VCaP (cell line): ENCODE measurements around the gene TMEM63C.

Experiments
- H3K27ac ChIP-seq: fragments of 450-650 bp; 2 replicates; pipeline ENCODE4 v1.5.1; 2017
- TF ChIP-seq, protein P1 (sequence below): fragments of 450-650 bp; conservative IDR thresholded peaks from 2 replicates; pipeline ENCODE4 v1.5.1; 2017; ENCODE audit warnings: mild to moderate bottlenecking, moderate library complexity

Gene TMEM63C

DNA sequence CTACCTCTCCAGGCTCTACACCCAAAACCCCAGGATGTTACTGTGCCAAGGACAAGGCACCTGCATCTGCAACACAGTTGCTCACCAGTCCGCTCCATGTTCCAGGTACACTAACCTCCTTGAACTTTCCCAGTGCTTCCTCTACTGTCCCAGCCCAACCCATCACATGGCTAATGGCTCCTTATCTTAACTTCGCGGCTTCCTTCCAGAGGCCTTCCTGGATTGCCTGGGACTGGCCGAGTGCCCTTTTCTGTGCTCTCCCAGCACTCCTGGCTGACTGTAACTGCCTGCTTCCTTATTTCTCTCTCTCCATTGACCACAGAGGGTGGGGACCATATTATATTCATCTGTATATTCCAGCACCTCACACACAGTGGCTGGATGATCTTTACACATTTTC, 118.2 kb downstream of the TMEM63C start:
- H3K27ac ChIP-seq, result no peak overlapping the region
- TF ChIP-seq, protein P1, sequence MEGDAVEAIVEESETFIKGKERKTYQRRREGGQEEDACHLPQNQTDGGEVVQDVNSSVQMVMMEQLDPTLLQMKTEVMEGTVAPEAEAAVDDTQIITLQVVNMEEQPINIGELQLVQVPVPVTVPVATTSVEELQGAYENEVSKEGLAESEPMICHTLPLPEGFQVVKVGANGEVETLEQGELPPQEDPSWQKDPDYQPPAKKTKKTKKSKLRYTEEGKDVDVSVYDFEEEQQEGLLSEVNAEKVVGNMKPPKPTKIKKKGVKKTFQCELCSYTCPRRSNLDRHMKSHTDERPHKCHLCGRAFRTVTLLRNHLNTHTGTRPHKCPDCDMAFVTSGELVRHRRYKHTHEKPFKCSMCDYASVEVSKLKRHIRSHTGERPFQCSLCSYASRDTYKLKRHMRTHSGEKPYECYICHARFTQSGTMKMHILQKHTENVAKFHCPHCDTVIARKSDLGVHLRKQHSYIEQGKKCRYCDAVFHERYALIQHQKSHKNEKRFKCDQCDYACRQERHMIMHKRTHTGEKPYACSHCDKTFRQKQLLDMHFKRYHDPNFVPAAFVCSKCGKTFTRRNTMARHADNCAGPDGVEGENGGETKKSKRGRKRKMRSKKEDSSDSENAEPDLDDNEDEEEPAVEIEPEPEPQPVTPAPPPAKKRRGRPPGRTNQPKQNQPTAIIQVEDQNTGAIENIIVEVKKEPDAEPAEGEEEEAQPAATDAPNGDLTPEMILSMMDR, result no peak

- TF ChIP-seq, protein P1, result peak; percentile 86
- H3K27ac ChIP-seq, result no peak overlapping the region
Observed at GRCh38 chr14:77301103-77301502, 119.5 kb downstream of the TMEM63C start.

- H3K27ac ChIP-seq, result no peak overlapping the region
- TF ChIP-seq, protein P1, result no peak
Observed at GRCh38 chr14:77302926-77303325, 121.3 kb downstream of the TMEM63C start.

GRCh38 chr14:77303417-77304156, 122.0 kb downstream of the TMEM63C start:
- no peak overlapping the region for H3K27ac ChIP-seq
- TF ChIP-seq, protein P1, result no peak

- no peak overlapping the region for H3K27ac ChIP-seq
- TF ChIP-seq, protein P1, result no peak
Observed at GRCh38 chr14:77305696-77306095, 124.1 kb downstream of the TMEM63C start.

- H3K27ac ChIP-seq, result no peak overlapping the region
Observed at GRCh38 chr14:77306416-77306815, 124.8 kb downstream of the TMEM63C start.

GRCh38 chr14:77306851-77307496, 125.4 kb downstream of the TMEM63C start:
- TF ChIP-seq, protein P1, result no peak
- no peak overlapping the region for H3K27ac ChIP-seq

More at GRCh38 chr14:77306416-77306815, 124.8 kb downstream of the TMEM63C start:
- TF ChIP-seq, protein P1, result no peak
